Transverse colon (tissue), 4 donors: Measurements from ENCODE around the gene KIAA0232. TPM values are rescaled to one million over a fixed set of nuclear protein-coding genes. Genes with fewer than 3 reads are reported as not detected.

Experiments used
- DNase-seq: peaks from one replicate; pipeline ENCODE4 v3.0.0-alpha.2; 2019
- H3K27ac ChIP-seq, 4 donors: fragments of 200-600 bp; sonication (generic); 2 replicates each; pipeline ENCODE4 v1.5.1; 2016 to 2018; ENCODE audit warnings: inconsistent platforms in 4 of 4
- H3K27me3 ChIP-seq: fragments of 200-600 bp; sonication (generic); 2 replicates; pipeline ENCODE4 v1.5.1; 2017; ENCODE audit warnings: inconsistent platforms
- H3K36me3 ChIP-seq, 4 donors: fragments of 200-600 bp; sonication (generic); 2 replicates each; pipeline ENCODE4 v1.5.1; 2017 to 2019; ENCODE audit warnings: inconsistent platforms in 4 of 4
- H3K4me1 ChIP-seq, 4 donors: fragments of 200-600 bp; sonication (generic); 2 replicates each; pipeline ENCODE4 v1.5.1; 2017 to 2020; ENCODE audit warnings: inconsistent platforms in 4 of 4
- H3K4me3 ChIP-seq, 4 donors: fragments of 200-600 bp; sonication (generic); 1 replicate in 1 of 4; 2 replicates in 3 of 4; pipeline versions ENCODE4 v1.5.1 to v1.6.1; 2017 to 2019; ENCODE audit warnings: inconsistent platforms in 4 of 4
- H3K9me3 ChIP-seq, 2 donors: fragments of 200-600 bp; sonication (generic); 2 replicates each; pipeline ENCODE4 v1.5.1; 2017 to 2019; ENCODE audit warnings: inconsistent platforms in 2 of 2
- EP300 ChIP-seq: sonication (generic); formaldehyde crosslinking; IDR thresholded peaks from one replicate; pipeline ENCODE4 v1.6.1; 2017; ENCODE audit warnings: antibody characterized with exemption, low read depth
- POLR2A ChIP-seq: fragments of 450-650 bp; IDR thresholded peaks from one replicate; pipeline ENCODE4 v1.6.1; 2016; ENCODE audit warnings: antibody characterized with exemption, mild to moderate bottlenecking, moderate library complexity
- POLR2AphosphoS5 ChIP-seq, 3 donors: sonication (generic); formaldehyde crosslinking; IDR thresholded peaks; one replicate each; pipeline ENCODE4 v1.6.1; 2016; ENCODE audit warnings: antibody characterized with exemption in 3 of 3
- WGBS, 2 donors: methylation state at CpG; one replicate each; pipeline ENCODE4 v1.1.5; 2018; ENCODE audit warnings: low coverage in 1 of 2; 5-methylcytosine and 5-hydroxymethylcytosine counted together
- in situ Hi-C, 4 donors: fragments of 200-750 bp; cut with MboI; loops; one replicate each; pipeline versions ENCODE4 v1.15.0 to v1.15.1; 2017; ENCODE audit warnings: low sequenced_read_pairs in 3 of 4, low pct_ligation_motif_present in 1 of 4, low pct_unique_long_range_greater_than_20kb in 1 of 4
- intact Hi-C: fragments of 100-400 bp; cut with DNase I; formaldehyde crosslinking; loops from one replicate; pipeline ENCODE4 v1.15.1; 2023; ENCODE audit warnings: low total_unique reads
- total RNA-seq, 4 donors: library from RNA; depleted of rRNA; stranded (reverse); fragments of >200 nt; gene quantifications; one replicate each; pipeline ENCODE4 v1.1.0, GENCODE V29; 2016
- TF ChIP-seq, protein P1 (sequence below), 5 experiments: fragments of 200-600 bp in 3 of 5; fragments of 450-650 bp in 2 of 5; sonication (generic) in 3 of 5; IDR thresholded peaks; 1 replicate in 2 of 5; 2 replicates in 3 of 5; pipeline ENCODE4 v1.5.1; 2016 to 2017; ENCODE audit warnings: antibody characterized with exemption in 5 of 5, inconsistent platforms in 3 of 5, mild to moderate bottlenecking in 2 of 5, moderate library complexity in 1 of 5

KIAA0232 gene
- total RNA-seq, 4 donors from 2014 or later = 17.9 to 83.4 (median 43.0) TPM

DNA sequence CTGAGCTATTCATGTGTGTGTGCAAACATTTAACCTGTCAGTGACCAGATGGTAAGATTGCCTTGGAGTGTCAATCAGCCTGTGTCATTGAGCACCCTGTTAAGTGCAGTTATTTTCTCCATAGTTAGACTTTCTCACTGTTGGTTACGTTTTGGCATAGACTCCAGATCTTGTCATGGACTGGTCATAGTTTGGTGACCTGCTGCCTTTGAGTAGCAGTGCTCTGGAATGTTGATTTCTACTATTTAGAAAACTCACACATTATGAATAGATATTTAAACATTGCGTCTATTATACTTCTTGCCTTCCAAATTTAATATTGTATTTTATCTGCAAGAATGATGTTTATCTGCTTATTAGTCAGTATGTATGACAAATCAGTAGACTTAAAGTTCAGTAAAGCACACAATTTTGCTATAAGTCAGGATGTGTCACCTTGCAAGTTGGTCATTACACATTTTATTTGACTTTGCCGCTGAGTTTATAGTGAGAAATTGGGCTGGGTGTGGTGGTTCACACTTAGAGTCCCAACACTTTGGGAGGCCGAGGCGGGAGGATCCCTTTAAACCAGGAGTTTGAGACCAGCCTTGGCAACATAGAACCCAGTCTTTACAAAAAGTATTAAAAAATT, 42.4 kb downstream of the KIAA0232 start:
- Histone ChIP-seq H3K9me3 (peaks cover 0 to 5% of the 10 kb centered on the region in 2 donors), H3K36me3 (peaks cover 0 to 9% (median 0%) of the 10 kb centered on the region in 4 donors), H3K27me3 (no peaks in the 10 kb centered on the region), H3K4me3 (no peak overlapping the region), H3K4me1 (no peaks in the 10 kb centered on the region), H3K27ac (no peak overlapping the region)
- 91 to 98% methylated on average over 4 to 5 of the region's 5 CpGs for WGBS, 2 donors
- intact Hi-C loops (no loop called here), in situ Hi-C loops (no loop called here)
- TF ChIP-seq EP300 = no peak
- TF ChIP-seq, protein P1, sequence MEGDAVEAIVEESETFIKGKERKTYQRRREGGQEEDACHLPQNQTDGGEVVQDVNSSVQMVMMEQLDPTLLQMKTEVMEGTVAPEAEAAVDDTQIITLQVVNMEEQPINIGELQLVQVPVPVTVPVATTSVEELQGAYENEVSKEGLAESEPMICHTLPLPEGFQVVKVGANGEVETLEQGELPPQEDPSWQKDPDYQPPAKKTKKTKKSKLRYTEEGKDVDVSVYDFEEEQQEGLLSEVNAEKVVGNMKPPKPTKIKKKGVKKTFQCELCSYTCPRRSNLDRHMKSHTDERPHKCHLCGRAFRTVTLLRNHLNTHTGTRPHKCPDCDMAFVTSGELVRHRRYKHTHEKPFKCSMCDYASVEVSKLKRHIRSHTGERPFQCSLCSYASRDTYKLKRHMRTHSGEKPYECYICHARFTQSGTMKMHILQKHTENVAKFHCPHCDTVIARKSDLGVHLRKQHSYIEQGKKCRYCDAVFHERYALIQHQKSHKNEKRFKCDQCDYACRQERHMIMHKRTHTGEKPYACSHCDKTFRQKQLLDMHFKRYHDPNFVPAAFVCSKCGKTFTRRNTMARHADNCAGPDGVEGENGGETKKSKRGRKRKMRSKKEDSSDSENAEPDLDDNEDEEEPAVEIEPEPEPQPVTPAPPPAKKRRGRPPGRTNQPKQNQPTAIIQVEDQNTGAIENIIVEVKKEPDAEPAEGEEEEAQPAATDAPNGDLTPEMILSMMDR (IDR thresholded peaks at IDR 0.05) = no peak
- TF ChIP-seq POLR2A = no peak
- no peak for TF ChIP-seq POLR2AphosphoS5 (IDR thresholded peaks at IDR 0.05)
- no peak for DNase-seq

DNA sequence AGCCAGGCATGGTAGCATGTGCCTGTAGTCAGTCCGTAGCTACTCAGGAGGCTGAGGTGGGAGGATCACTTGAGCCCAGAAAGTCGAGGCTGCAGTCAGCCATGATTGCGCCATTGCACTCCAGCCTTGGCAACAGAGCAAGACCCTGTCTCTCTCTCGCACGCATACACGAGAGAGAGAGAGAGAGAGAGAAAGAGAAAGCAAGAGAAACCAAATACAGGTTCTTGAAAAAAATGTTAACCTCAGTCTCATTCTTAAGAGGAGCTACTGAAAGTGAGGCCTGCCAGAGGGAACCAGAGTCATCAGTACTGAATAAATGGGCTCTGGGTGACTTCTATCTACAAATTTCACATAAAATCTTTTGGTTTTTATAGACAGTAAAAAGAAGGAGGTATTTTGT, 42.9 kb downstream of the KIAA0232 start:
- Histone ChIP-seq H3K27ac (no peak overlapping the region), H3K27me3 (no peaks in the 10 kb centered on the region), H3K9me3 (no peaks in the 10 kb centered on the region), H3K4me3 (no peak overlapping the region), H3K36me3 (peaks cover 0 to 9% (median 0%) of the 10 kb centered on the region in 4 donors), H3K4me1 (no peaks in the 10 kb centered on the region)
- intact Hi-C loops (no loop called here), in situ Hi-C loops (no loop called here)
- WGBS, 2 donors = 79 to 85% methylated on average over 4 to 6 of the region's 6 CpGs
- TF ChIP-seq, protein P1 (IDR thresholded peaks at IDR 0.05) = no peak
- TF ChIP-seq POLR2A (no peak), POLR2AphosphoS5 (IDR thresholded peaks at IDR 0.05) (no peak), EP300 (no peak)
- no peak for DNase-seq

DNA sequence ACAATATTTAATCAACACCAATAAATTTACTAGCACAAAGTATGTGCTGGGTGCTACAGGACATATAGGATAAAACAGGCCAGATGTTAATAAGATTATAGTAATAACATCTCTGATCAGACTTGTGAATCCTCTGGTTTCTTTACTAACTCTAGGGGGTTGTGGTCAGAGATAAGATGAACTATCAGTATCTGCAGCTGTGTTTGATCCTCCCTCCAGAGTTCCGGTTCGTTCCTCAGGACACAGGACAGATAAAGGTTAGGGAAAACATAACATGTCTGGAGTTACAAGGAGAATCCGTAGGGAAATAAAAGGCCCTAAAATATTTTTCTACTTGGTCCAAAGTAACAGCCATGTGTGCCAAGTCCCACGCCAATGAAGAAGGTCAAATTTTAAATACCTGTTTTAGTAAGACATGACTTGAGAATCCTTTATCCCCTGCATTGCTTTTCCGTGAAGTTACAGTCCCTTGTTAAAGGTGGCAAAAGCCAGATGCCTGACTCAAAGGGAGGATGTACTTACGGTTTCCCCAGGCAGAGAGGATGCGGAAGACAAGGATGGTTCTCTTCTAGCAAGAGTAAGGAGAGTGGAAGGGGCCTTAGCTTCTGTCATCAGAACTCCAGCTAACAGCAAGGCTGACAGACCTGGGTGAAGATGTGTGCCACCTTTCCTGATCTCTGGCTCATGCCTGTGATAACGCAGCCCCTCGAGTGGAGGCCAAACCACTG, 44.4 kb downstream of the KIAA0232 start:
- Histone ChIP-seq H3K4me3 (no peak overlapping the region), H3K27ac (no peak overlapping the region), H3K27me3 (no peaks in the 10 kb centered on the region), H3K4me1 (no peaks in the 10 kb centered on the region), H3K36me3 (peaks cover 0 to 15% (median 4%) of the 10 kb centered on the region in 4 donors), H3K9me3 (no peaks in the 10 kb centered on the region)
- in situ Hi-C loops = no loop called here
- intact Hi-C loops = no loop called here
- 89 to 90% methylated on average over 3 to 9 of the region's 9 CpGs for WGBS, 2 donors
- DNase-seq = no peak
- TF ChIP-seq POLR2AphosphoS5 (IDR thresholded peaks at IDR 0.05) (no peak), POLR2A (no peak), EP300 (no peak)
- TF ChIP-seq, protein P1 (IDR thresholded peaks at IDR 0.05) = no peak

DNA sequence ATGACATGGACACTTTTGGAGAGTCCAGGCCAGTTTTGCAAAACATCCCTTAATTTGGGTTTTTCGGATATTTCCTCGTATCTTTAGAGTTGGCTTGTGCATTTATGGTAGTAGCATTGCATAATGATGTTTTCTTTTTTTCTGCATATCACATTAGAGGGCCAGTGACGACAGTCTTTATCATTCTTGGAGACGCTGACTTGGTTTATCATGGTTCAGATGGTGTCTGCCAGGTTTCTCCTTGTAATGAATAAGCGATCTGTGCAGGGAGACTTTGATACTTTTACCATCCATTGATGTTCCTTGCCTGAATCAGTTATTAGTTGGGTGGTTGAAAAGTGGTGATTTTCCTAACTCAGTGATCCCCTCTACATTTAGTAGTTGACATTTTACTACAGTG, 46.6 kb downstream of the KIAA0232 start:
- Histone ChIP-seq H3K4me1 (no peaks in the 10 kb centered on the region), H3K4me3 (no peak overlapping the region), H3K9me3 (no peaks in the 10 kb centered on the region), H3K27me3 (no peaks in the 10 kb centered on the region), H3K27ac (no peak overlapping the region), H3K36me3 (peaks cover 0 to 15% (median 6%) of the 10 kb centered on the region in 4 donors)
- 86 to 88% methylated on average over 5 of the region's 5 CpGs for WGBS, 2 donors
- in situ Hi-C loops = no loop called here
- TF ChIP-seq POLR2AphosphoS5 (IDR thresholded peaks at IDR 0.05) = no peak
- TF ChIP-seq POLR2A = no peak
- TF ChIP-seq EP300 = no peak
- TF ChIP-seq, protein P1 (IDR thresholded peaks at IDR 0.05) = no peak
- no peak for DNase-seq
- intact Hi-C loops = no loop called here
